Inflammatory macrophage treated with lipopolysaccharide for 4 hours (primary cell): Measurements from ENCODE around the gene VPS26B.
"Not testable (repeated sequence)": the region's sequence is repeated elsewhere in the genome, so short reads cannot be mapped to it uniquely, and the experiment has no call there.

Source experiments
- DNase-seq: peaks from one replicate; pipeline ENCODE4 v3.0.0-alpha.2; 2020

VPS26B gene

DNA sequence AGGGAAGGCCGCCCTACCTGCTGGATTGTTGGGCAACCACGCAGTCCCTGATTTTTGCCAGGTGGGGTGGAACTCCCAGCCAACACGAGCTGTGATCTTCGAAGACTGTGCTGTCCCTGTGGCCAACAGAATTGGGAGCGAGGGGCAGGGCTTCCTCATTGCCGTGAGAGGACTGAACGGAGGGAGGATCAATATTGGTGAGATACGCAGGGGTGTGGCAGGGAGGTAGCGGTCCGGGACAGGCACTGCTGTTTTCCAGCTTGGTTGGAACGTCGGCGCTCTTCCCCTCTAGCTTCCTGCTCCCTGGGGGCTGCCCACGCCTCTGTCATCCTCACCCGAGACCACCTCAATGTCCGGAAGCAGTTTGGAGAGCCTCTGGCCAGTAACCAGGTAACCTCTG lies 36.5 kb downstream of the VPS26B start:
- no peak for DNase-seq

DNA sequence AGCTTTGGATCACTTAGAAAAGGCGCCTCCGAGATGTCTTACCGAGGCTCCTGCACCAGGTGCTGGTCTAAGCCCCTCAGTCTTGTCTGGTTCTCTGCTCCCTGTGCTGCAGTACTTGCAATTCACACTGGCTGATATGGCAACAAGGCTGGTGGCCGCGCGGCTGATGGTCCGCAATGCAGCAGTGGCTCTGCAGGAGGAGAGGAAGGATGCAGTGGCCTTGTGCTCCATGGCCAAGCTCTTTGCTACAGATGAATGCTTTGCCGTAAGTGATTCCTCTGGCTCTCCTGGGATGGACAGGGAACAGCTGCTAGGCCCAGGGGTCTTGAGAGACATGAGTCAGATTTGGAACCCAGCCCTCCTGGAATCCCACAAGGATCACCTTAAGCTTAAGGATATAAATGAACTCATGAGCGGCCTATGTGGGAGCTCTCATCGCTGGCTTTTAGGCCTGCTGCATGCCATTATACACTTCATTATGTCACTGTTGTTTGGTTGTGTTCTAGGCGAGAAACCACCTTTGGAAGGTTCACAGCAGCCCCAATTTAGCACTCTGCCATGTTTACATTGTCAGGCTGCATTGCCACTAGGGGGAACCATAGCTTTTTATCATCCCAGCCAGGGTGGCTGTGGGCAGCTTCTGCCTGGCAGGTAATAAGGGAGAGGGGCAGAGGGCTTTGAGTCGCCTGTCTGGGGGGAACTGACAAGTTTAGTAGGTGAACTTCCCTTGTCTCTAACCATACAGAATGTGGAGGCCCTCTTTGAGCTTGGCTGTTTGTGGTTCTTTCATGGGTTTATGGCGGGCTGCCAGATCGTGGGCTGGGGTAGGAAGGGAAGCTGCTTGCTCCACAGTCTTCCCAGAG lies 37.4 kb downstream of the VPS26B start:
- peak; percentile 15 for DNase-seq

DNA sequence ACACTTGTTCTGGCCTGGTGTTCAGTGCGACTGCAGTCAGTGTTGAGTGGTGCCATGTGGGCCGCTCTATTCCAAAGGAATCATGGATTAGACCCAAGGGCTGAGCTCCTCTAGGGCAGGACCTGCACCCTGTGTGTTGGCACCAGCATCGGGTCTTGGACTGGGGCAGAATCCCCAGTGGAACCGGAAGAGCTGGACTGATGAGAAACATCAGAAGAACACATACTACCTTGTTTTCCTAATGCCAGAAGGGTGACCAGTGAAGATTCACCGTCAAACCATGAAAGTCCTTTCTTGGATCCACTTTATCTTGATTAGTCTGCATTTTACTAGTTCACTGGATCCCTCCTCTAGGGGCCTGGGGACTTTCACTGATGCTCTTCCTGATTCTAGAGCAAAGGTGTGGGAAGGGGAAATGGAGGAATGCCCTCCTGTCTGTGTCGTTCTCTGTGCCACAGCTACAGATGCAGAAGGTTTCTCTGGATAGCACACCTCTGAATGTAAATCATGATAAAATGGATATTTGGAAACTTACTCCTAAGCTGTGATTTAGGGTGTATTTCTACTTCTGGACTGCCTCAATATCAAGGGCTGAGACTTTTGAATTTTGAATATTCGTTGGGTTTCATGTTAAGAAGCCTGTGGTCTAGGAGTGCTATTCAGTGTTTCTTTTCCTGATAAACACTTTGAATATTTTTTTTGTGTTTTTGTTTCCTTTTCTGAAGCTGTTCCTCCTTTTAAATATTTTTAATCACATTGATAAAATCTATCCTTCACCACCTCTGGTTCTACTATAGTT lies 40.7 kb downstream of the VPS26B start:
- no peak for DNase-seq

DNA sequence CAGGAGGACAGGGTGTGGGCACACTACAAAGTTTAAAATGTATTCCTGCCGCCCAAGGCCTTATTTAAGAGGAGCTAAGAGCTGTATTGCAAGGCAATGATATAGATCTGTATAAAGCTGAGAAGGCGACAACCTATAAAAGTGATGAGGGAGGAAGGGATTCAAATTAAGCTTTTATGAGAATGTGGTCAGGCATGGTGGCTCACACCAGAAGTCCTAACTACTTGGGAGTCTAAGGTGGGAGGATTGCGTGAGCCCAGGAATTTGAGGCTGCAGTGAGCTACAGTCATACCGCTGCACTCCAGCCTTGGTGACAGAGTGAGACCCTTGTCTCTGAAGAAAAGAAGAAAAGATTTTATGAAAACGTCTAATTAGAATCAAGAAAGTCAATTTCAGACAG lies 42.0 kb downstream of the VPS26B start:
- no peak for DNase-seq

DNA sequence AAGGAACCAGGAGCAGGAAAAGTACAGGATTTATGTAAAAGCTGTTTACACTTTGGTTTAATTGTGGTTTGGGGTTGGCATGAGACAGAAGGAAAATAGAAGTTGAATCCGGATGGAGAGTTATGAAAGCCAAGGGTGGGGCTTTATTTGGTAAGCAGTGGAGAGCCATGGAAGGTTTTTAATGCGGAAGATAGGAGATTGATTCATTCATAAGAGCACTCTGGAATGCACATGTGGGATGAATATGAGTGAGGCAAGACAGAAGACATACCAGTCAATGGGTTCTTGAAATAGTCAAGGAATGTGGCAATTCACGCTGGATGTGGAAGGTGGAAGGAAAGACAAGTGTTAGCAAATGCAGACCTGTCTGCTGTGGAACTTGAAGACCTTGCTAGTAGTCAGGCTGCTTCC lies 42.4 kb downstream of the VPS26B start:
- peak; percentile 75 for DNase-seq

DNA sequence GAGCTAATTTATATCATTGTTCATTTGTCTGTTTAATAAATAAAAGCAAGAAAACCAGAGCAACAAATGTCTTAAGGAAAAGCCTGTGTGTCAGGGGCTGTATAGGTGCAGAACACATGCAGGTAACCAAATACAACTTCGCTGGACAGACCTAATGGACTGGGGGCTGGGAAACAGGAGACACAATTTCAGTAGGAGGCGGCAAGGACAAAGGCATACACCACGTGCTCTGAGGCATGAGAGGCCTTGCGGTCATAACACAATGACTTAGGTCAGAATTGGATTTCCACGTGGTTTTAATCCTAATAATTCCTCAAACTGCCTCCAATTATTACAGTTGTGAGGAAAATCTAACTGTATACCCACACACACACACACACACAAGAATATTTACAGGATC lies 43.0 kb downstream of the VPS26B start:
- no peak for DNase-seq

DNA sequence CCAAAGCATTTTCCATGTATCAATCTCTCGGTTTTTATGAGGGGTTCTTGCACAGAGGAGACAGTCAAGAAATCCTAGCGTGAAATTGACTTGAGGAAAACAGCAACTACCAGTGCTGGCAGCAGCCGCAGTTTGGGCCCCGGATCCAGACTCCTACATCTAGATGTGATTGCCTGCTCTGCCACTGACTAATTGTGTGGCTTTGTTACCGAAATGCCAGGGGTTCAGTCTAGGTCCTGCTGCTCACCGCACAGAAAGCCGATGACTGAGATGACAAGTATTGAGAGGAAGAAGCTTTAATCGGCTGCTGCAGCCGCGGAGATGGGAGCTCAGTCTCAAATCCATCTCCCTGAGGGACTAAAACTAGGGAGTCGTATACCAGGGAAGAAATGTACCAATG lies 43.5 kb downstream of the VPS26B start:
- no peak for DNase-seq

DNA sequence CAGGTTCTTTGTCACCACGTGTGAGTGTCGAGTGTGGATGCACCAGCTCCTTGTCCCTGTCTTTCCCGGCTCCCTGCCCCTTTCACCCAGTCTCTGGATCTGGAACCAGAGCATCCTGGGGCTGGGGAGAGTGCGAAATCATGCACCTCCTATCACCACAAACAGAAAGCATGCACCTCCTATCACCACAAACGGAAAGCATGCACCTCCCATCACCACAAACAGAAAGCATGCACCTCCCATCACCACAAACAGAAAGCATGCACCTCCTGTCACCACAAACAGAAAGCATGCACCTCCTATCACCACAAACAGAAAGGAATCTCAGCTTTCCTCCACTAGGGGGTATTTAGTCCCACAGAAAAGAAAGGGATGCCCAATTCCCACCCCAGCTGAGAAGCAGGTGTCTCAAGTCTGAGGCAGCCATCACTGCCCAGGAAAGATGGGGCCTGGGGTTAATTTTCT lies 45.8 kb downstream of the VPS26B start:
- no peak for DNase-seq

DNA sequence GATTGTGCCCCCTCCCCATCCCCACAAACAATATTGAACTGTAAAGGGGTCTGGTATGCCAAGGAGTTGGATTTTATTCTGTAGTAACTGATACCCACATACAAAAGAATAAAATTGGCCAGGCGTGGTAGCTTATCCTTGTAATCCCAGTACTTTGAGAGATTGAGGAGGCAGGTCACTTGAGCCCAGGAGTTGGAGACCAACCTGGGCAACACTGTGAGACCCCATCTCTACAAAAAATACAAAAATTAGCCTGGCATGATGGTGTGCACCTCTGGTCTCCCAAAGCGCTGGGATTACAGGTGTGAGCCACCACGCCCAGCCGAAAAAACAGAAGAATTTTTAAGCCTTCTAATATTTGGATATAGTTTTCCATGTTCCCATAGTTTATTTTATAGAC lies 47.5 kb downstream of the VPS26B start:
- no peak for DNase-seq

DNA sequence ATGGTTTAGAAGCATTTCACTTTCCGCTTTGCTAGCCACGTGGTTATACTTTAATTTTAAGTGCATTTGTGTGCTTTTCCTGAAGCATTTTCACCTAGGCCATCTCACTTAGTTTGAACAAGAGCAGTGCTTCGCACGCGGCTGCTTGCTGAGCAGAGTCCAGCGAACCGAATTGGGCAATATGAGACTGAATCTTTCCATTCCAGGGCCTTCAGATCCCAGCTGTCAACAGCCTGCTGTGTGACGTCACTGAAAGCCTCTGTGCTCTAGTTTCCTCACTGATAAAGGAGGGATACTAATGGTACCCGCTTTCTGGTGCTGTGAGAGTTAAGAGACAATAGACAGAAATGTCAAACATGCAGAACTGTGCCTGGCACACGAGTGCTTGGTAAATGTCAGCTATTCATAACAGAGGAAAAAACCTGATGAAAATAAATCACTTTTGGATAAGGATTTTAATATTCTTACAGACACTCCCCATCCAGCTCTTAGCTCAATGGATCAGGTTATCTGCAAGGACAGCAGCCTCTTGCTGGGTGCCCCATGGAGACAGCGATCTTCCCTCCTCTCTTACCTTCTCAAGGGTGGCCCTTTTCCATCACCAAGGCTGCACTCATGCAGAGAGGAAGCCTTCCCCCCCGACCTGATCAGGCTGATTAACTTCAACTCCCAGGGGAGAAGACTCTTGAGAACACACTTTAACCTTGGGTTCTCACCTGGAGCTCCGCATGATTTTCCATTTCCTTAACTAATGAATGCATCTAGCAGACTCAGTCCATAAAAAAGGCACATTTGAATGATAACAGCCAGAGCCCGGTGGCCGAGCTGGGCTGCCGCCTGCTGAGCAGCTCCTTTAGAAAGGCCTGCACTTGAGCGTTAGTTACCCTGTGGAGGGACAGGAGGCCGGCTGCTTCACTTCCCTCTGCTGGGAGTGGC lies 48.2 kb downstream of the VPS26B start:
- no peak for DNase-seq

DNA sequence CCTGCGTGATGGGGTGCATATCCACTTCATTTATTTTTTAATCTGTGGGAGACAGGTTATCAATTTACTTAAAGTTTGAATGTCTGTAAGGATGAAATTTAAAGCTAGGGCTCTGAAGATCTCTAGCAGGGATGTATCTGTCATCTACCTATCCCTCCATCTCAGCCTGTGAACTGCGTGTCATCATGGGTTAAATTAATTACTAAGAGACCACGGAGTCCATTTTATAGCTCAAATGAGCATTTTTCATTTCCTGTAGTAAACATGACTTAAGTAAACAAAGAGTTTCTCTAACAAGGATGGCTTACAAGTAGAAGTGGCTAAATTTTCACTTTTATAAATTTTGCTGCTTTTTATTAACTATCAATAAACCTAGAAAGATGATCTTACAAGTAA lies 48.8 kb downstream of the VPS26B start:
- DNase-seq: no peak

DNA sequence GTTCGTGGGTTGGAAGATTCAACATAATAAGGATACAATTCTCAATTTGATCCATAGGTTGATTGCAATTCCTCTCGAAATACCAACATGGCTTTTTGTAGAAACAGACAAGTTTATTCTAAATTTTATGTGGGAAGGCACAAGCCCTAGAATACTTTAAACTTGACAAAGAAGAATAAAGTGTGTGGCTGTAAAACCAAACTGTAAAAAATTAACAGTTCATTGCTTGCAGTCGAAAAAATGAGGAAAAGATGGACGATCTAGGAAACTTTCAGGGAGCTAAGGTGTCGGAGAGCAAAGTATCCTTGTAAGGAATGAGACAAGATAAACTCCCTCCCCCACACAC lies 50.7 kb downstream of the VPS26B start:
- no peak for DNase-seq

DNA sequence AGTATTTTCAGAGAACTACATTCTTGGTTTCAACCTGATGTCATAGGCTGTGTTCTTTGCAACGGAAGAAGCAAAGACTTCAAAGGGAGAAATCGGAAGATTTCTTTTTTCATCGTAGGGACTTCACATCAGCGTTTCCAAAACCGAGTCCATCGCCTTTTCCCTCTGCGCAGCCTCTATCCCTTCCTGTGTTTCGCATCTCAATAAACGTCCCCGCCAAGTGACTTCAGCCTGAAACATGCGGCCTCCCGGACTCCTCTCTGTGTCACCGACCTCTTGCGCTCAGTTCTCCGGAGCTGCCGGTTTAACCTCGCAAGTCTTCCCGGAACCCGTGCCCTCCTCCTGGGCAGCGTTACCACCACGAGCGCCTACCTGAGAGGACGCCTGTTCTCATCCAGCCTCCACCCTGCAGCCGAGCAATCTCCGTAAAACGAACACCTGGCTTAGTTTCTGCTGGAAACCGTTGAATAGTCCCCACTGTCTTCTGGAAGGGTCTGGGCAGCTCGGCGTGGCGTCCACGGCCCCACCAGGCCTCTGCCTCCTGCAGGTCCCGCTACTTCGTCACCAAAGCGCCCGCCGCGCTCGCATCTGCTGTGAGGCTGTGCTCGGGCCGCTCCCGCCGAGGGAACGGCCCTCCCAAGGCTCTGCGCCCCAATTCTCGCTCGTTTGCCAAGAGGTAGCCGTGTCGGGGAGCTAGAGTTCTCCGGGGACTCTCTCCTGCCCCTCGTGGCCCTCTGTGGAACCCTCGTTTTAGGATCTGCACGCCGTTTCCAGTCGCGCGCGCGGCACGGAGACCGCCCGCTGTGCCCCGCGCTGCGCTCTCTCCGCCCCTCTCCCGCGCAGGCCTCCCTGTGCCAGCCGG lies 51.3 kb downstream of the VPS26B start, which contains the start of gene GLB1L3:
Gene GLB1L3 (plus strand): TSS at position 846 of the 862 bp plus-strand sequence. CDS start 362 bp downstream, outside the sequence.
- peak; percentile 31 for DNase-seq

DNA sequence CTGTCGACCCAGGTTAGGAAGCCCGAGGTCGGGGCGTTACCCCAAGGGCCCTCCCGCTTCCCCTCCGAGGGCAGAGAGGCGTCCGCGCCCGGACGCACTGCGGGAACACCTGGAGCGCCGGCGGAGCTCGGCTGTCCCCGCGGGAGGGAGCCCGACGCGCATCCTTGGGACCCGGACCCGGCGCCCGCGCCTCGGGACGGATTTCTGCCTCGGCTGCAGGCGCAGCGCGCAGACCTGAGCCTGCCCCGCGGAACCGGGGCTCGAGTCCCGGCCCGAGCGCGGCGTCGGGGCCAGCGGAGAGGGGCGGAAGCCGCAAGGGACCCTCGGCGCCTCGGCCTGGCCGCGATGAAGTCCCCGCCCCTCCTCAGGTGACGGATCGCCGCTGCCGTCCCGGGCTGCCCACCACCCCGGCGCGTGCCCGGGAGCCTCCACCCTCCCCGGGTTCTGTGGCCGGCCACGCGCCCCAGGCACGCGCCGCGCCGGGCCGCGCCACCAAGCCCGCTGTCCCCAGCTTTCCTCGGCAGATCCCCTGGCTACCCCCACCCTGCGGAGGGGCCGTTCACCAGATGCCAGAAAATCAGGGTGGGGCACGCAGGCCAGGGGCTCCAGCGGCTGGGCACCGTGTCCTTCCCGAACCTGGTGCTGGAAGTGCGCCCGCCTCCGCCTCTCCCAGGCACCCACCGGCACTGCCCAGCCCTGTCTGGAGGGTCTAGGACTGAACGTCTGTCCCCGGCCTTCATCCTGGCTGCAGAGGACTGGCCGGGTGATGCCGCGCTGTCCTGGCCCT lies 52.1 kb downstream of the VPS26B start:
- no peak for DNase-seq

DNA sequence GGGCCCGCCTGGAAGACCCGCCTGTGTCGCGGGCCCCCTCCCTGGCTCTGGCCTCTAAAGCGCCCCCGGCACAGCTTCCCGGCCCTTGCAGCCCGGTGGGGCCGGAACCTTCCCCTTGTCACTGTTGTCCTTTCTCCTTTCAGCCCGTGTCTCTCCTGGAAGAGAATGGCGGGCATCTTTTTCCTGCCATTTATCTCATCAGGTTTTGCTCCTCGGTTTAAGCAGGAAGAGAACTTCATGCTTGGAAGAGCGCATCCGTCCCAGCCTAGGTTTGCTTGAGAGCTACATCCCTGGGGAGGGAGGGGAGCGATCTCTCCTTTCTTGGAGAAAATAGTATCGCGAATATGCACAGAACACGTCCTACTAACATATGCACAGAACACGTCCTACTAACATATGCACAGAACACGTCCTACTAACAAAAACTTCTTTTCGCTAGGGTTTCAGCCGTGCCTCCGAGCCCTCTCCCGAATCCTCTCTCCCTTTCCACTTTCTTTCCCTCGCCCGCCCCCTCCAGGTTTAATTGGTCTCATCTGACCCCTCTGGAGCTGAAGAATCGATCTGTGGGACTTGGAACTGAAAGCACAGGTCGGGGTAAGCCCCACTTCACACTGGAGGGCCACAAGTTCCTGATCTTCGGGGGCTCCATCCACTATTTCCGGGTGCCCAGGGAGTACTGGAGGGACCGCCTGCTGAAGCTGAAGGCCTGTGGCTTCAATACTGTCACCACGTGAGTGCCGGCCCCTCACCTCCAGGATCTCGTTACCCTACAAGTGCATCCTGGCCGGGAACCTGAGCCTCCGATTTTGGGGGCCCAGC lies 52.9 kb downstream of the VPS26B start:
- DNase-seq: no peak

DNA sequence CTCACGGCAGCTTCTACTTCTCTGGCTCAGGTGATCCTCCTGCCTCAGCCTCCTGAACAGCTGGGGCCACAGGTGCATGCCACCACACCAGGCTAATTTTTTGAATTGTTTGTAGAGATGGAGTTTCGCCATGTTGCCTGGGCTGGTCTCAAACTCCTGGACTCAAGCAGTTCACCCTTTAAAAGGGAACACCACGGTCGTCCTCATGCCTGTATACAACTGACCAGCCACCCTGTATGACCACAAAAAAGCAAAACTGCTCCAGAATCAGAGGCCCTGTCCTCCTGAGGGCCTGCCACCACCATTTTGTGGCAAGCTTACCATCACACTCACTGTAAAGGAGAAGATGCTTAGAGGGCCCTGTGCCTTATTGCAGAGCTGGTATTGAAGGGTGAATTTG lies 53.9 kb downstream of the VPS26B start:
- no peak for DNase-seq

DNA sequence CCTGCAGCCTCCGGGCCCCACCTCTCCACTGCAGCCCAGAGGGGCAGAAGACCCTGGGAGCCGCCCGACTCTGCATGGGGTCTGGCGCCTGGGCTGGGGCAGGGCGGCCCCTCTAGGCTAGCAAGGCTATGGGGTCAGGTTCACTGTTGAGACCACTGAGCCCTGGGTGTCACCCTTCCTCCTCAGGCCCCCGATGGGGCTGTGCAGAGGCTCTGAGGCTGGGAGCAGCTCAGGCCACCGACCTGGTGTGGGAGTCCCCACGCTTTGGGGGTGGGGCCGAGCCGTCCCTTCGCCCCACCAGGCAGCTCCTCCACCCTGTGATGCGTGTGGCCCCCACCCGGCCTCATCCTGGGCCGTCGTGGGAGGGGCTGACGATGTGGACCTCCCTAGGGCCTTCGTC lies 57.2 kb downstream of the VPS26B start:
- DNase-seq: not testable (repeated sequence)

DNA sequence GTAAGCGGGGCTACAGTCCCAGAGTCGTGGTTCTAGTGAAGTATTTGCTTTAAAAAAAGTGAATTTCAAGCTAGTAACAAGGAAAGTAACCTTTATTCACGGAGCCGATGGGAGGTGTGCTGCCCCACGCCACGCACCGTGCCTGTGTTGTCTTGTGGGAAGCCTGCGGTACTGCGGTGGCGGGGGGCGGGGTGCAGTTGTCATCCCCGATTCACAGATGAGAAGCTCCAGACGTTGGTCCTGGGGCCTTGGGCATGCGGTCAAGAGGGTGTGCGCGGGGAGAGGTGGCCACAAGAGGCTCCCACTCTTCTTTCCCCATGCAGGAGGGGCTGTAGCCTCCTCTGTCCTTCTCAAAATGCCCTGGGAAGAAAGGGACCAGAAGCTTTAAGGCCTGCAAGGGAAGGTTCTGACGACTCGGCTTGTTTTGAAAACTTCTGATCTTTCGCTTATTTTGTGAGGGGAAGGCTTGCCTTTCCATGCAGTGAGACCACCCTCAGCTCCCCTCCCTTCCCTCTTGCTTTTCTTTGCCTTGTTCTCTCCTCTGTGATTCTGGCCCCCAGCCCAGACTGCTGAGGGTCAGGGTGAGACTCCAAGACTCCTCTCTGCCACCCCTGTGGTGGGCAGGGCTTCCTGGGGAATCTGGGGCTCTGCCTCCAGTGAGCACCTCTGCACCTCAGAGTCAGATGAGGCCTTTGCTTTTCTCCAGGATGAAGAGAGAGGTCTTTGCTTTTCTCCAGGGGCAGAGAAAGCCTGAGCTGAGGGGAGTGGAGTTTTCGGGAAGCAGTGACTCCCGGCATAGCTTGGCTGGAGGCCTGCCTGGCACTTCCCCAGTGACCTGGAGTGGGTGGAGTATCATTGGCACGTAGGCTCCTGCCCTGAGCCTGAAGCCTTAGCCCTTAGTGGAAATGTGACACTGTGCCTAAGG lies 57.9 kb downstream of the VPS26B start:
- DNase-seq: no peak
